GM12878 (cell line): ENCODE data around the gene PAQR7. TPM values are rescaled to one million over a fixed set of nuclear protein-coding genes. Genes with fewer than 3 reads are reported as not detected.

Source experiments
- ATAC-seq: fragments of 200-7000 bp; cut with Tn5 transposase; 3 replicates; pipeline ENCODE4 v1.9.1; 2020; ENCODE audit warnings: mild to moderate bottlenecking, moderate library complexity
- BruUV-seq: library from RNA; stranded (reverse); fragments of 400-500 nt; replicated peaks from 2 replicates; lab custom pipeline; 2021; lab: Mats Ljungman, UMichigan
- CTCF ChIA-PET: fragments of 300-600 bp; sonication (Branson Sonifier 250); formaldehyde crosslinking; extraction: SDS; loops from one replicate; lab custom pipeline; 2021; ENCODE audit warnings: inconsistent platforms; lab: Yijun Ruan, JAX
- POLR2A ChIA-PET: fragments of 350-600 bp; formaldehyde crosslinking; extraction: SDS; loops from one replicate; lab custom pipeline; 2021; ENCODE audit warnings: inconsistent platforms; lab: Charles Lee
- RAD21 ChIA-PET: fragments of 300-600 bp; sonication (Branson Sonifier 250); formaldehyde crosslinking; loops from one replicate; lab custom pipeline; 2023; ENCODE audit warnings: antibody characterized with exemption; ENCODE audit not compliant: unreplicated experiment; lab: Charles Lee
- SMC1A ChIA-PET: fragments of 300-600 bp; sonication (Branson Sonifier 250); formaldehyde crosslinking; loops from one replicate; lab custom pipeline; 2023; ENCODE audit not compliant: unreplicated experiment, uncharacterized antibody; lab: Charles Lee
- DNase-seq: peaks from one replicate; pipeline ENCODE4 v3.0.0-alpha.2; 2011; ENCODE audit warnings: low read depth, low spot score
- FAIRE-seq: peaks from 3 replicates; lab custom pipeline; 2011; peaks lifted over from hg19 to GRCh38; lab: Jason Lieb, UNC
- H2AFZ ChIP-seq: 2 replicates; pipeline ENCODE4 v1.6.0; 2011; ENCODE audit warnings: low read depth, low read length, control low read depth; ENCODE audit not compliant: control insufficient read depth
- H3K27ac ChIP-seq: 2 replicates; pipeline ENCODE4 v1.5.1; 2011; ENCODE audit warnings: control low read depth; ENCODE audit not compliant: control insufficient read depth, insufficient read depth
- H3K27me3 ChIP-seq, 2 experiments: replicated peaks in 1 of 2; 2 replicates each; pipeline versions ENCODE4 v1.6.0 to v1.6.1; 2011; ENCODE audit warnings: low read length in 1 of 2; ENCODE audit not compliant: control insufficient read depth in 2 of 2, insufficient read depth in 2 of 2
- H3K36me3 ChIP-seq, 2 experiments: 2 replicates each; pipeline ENCODE4 v1.5.1; 2011; ENCODE audit warnings: low read length in 1 of 2; ENCODE audit not compliant: control insufficient read depth in 2 of 2, insufficient read depth in 2 of 2
- H3K4me1 ChIP-seq: 2 replicates; pipeline ENCODE4 v1.6.1; 2011; ENCODE audit warnings: mild to moderate bottlenecking, low read length, moderate library complexity, mixed read lengths; ENCODE audit not compliant: control insufficient read depth, insufficient read depth
- H3K4me2 ChIP-seq: 2 replicates; pipeline ENCODE4 v1.6.0; 2011; ENCODE audit warnings: control low read depth; ENCODE audit not compliant: control insufficient read depth, insufficient read depth
- H3K4me3 ChIP-seq: fragments of 200-600 bp; sonication (generic); 2 replicates; pipeline ENCODE4 v1.5.1; 2016
- H3K79me2 ChIP-seq: 2 replicates; pipeline ENCODE4 v1.6.0; 2011; ENCODE audit warnings: low read length; ENCODE audit not compliant: control insufficient read depth, insufficient read depth
- H3K9ac ChIP-seq: 2 replicates; pipeline ENCODE4 v1.8.0; 2011; ENCODE audit warnings: low read length, control low read depth, mixed read lengths; ENCODE audit not compliant: control insufficient read depth, insufficient read depth
- H3K9me3 ChIP-seq: replicated peaks from 3 replicates; pipeline ENCODE4 v1.5.1; 2011; ENCODE audit warnings: mild to moderate bottlenecking, low read length; ENCODE audit not compliant: control insufficient read depth, insufficient read depth
- H4K20me1 ChIP-seq: 2 replicates; pipeline ENCODE4 v1.6.0; 2011; ENCODE audit not compliant: control insufficient read depth, insufficient read depth
- BCL11A ChIP-seq: IDR thresholded peaks from 2 replicates; pipeline ENCODE4 v1.6.1; 2011; ENCODE audit warnings: low read depth, low read length
- HCFC1 ChIP-seq: fragments of 150-350 bp; IDR thresholded peaks from 2 replicates; pipeline ENCODE4 v1.6.1; 2014; ENCODE audit warnings: low read length
- JUNB ChIP-seq: IDR thresholded peaks from 2 replicates; pipeline ENCODE4 v1.6.1; 2016; ENCODE audit warnings: antibody characterized with exemption, mild to moderate bottlenecking
- LARP7 ChIP-seq: fragments of 450-650 bp; IDR thresholded peaks from 2 replicates; pipeline ENCODE4 v1.6.1; 2017; ENCODE audit warnings: mild to moderate bottlenecking
- POLR2AphosphoS2 ChIP-seq: IDR thresholded peaks from 2 replicates; pipeline ENCODE4 v1.6.1; 2011; ENCODE audit warnings: low read depth, mild to moderate bottlenecking, low read length, improper control_type of control experiment, moderate library complexity
- SMAD5 ChIP-seq: IDR thresholded peaks from 2 replicates; pipeline ENCODE4 v1.6.1; 2016; ENCODE audit warnings: antibody characterized with exemption, low read depth
- SMARCA5 ChIP-seq: fragments of 450-650 bp; IDR thresholded peaks from 2 replicates; pipeline ENCODE4 v1.6.1; 2017; ENCODE audit warnings: mild to moderate bottlenecking
- SREBF1 ChIP-seq: IDR thresholded peaks from 2 replicates; pipeline ENCODE4 v1.6.1; 2012; ENCODE audit warnings: mild to moderate bottlenecking, low read length
- STAT1 ChIP-seq: fragments of 450-650 bp; conservative IDR thresholded peaks from 2 replicates; pipeline ENCODE4 v1.6.1; 2014; ENCODE audit warnings: antibody characterized with exemption, mild to moderate bottlenecking
- ZBED1 ChIP-seq: IDR thresholded peaks from 2 replicates; pipeline ENCODE4 v1.6.1; 2016; ENCODE audit warnings: borderline replicate concordance
- WGBS: methylation state at CpG from one replicate; pipeline ENCODE4 v1.1.6; 2016; ENCODE audit warnings: low lambda C conversion rate; ENCODE audit not compliant: insufficient replicate concordance, insufficient coverage; ENCODE audit errors: missing lambda C conversion rate; 5-methylcytosine and 5-hydroxymethylcytosine counted together
- in situ Hi-C: fragments of 300-500 bp; cut with MboI; formaldehyde crosslinking; loops from 9 replicates; pipeline ENCODE4 v1.14.3; 2018; ENCODE audit warnings: mixed read lengths
- intact Hi-C: fragments of 100-400 bp; cut with micrococcal nuclease; formaldehyde crosslinking; loops from one replicate; pipeline ENCODE4 v1.14.2; 2022; ENCODE audit not compliant: unreplicated experiment
- polyA plus RNA-seq, 11 experiments: library from polyadenylated mRNA; depleted of rRNA in 4 of 11; unstranded in 6 of 11; stranded (reverse) in 5 of 11; fragments of >200 nt; fragmentation: Nextera tagmentation in 4 of 11; fragmentation: Illumina TruSeq in 1 of 11; extraction: Ambion mirVana in 4 of 11; extraction: Trizol in 1 of 11; gene quantifications; 1 replicate in 1 of 11; 2 replicates in 10 of 11; pipeline versions ENCODE4 v1.2.1 to v1.2.3, GENCODE V29; 2011 to 2016; ENCODE audit warnings: inconsistent platforms in 2 of 11, missing spikeins in 2 of 11, low read depth in 1 of 11
- total RNA-seq, 4 experiments: library from RNA; depleted of rRNA in 3 of 4; stranded (reverse); fragments of >200 nt in 3 of 4; fragmentation: Illumina TruSeq in 1 of 4; extraction: Trizol in 1 of 4; gene quantifications; 2 replicates each; pipeline versions ENCODE4 v1.2.1 to v1.2.3, GENCODE V29; 2013 to 2021
- TF ChIP-seq, protein P1 (sequence below): fragments of 450-650 bp; formaldehyde crosslinking; IDR thresholded peaks from 2 replicates; pipeline ENCODE4 v1.4.0; 2022; ENCODE audit warnings: mild to moderate bottlenecking, moderate library complexity

PAQR7 gene
- total and polyA plus RNA-seq, 10 of the 15 experiments (the other 5 are each of a cell fraction or from before 2014, with no cell fraction given) = 1.1 to 8.8 (median 5.2) TPM

DNA sequence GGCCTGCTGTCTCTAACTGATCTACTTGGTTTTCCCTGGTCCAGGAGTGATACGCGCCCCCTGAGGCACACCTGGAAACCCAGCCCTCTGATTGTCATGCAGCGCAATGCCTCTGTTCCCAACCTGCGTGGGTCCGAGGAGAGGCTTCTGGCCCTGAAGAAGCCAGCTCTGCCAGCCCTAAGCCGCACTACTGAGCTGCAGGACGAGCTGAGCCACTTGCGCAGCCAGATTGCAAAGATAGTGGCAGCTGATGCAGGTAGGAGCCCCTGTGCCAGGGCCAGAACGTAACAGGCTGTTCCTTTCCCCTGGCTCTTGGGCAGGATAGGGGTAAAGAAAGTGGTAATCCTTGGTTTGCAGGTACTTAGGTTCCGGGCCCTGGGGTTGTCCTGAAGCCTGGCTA, 48.9 kb downstream of the PAQR7 start:
- no peaks in the 10 kb centered on the region for H4K20me1 ChIP-seq
- no peaks in the 10 kb centered on the region for H3K27me3 ChIP-seq
- no peak overlapping the region for H3K27ac ChIP-seq
- 99% methylated on average over 10 of the region's 10 CpGs for WGBS
- POLR2A ChIA-PET = interaction anchor here (0.5 kb wide), 1 partner anchor 23 kb away, joined by 4 read pairs; no protein-coding TSS in a partner anchor
- H3K4me3 ChIP-seq = no peak overlapping the region
- H3K4me1 ChIP-seq = peaks cover 4% of the 10 kb centered on the region
- SMC1A ChIA-PET = no interaction called here
- intact Hi-C loops = loop anchor here (10.0 kb wide), 1 partner anchor 178 kb away; no protein-coding TSS in a partner anchor
- no peak overlapping the region for H3K4me2 ChIP-seq
- CTCF ChIA-PET = no interaction called here
- no peak overlapping the region for H2AFZ ChIP-seq
- no peak for DNase-seq
- RAD21 ChIA-PET = no interaction called here
- FAIRE-seq = no peak
- no peak for ATAC-seq
- H3K79me2 ChIP-seq = peaks cover 8% of the 10 kb centered on the region
- H3K9me3 ChIP-seq = no peaks in the 10 kb centered on the region
- in situ Hi-C loops = no loop called here
- TF ChIP-seq SMARCA5 (no peak), JUNB (no peak), STAT1 (no peak), SMAD5 (no peak), SREBF1 (no peak), HCFC1 (no peak), ZBED1 (no peak), BCL11A (no peak)
- no TSS peak for BruUV-seq
- no peak overlapping the region for H3K9ac ChIP-seq
- peaks cover 8 to 20% of the 10 kb centered on the region in 2 experiments for H3K36me3 ChIP-seq

GRCh38 chr1:25825605-25826004, 49.9 kb downstream of the PAQR7 start:
- FAIRE-seq (no peak), DNase-seq (no peak), ATAC-seq (no peak)
- Histone ChIP-seq H3K4me1 (peaks cover 7% of the 10 kb centered on the region), H3K36me3 (peaks cover 8 to 20% of the 10 kb centered on the region in 2 experiments), H3K79me2 (peaks cover 17% of the 10 kb centered on the region), H4K20me1 (no peaks in the 10 kb centered on the region), H3K27me3 (no peaks in the 10 kb centered on the region), H2AFZ (no peak overlapping the region), H3K4me2 (no peak overlapping the region), H3K27ac (no peak overlapping the region), H3K4me3 (no peak overlapping the region), H3K9ac (no peak overlapping the region), H3K9me3 (no peaks in the 10 kb centered on the region)
- 96% methylated on average over 2 of the region's 2 CpGs for WGBS
- CTCF ChIA-PET = interaction anchor here (0.6 to 0.9 kb wide), 2 partner anchors 16 to 374 kb away, joined by 3 to 4 read pairs; no protein-coding TSS in a partner anchor
- intact Hi-C loops = loop anchor here (10.0 kb wide), 1 partner anchor 179 kb away; no protein-coding TSS in a partner anchor
- no peak for TF ChIP-seq LARP7
- TF ChIP-seq, protein P1, sequence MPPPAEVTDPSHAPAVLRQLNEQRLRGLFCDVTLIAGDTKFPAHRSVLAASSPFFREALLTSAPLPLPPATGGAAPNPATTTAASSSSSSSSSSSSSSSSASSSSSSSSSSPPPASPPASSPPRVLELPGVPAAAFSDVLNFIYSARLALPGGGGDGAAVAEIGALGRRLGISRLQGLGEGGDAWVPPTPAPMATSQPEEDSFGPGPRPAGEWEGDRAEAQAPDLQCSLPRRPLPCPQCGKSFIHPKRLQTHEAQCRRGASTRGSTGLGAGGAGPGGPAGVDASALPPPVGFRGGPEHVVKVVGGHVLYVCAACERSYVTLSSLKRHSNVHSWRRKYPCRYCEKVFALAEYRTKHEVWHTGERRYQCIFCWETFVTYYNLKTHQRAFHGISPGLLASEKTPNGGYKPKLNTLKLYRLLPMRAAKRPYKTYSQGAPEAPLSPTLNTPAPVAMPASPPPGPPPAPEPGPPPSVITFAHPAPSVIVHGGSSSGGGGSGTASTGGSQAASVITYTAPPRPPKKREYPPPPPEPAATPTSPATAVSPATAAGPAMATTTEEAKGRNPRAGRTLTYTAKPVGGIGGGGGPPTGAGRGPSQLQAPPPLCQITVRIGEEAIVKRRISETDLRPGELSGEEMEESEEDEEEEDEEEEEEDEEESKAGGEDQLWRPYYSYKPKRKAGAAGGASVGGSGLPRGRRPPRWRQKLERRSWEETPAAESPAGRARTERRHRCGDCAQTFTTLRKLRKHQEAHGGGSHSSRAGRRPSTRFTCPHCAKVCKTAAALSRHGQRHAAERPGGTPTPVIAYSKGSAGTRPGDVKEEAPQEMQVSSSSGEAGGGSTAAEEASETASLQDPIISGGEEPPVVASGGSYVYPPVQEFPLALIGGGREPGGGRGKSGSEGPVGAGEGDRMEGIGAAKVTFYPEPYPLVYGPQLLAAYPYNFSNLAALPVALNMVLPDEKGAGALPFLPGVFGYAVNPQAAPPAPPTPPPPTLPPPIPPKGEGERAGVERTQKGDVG (CRISPR knock-in tag) = no peak
- TF ChIP-seq POLR2AphosphoS2 = no peak
- SMC1A ChIA-PET = interaction anchor here (1.7 kb wide), 1 partner anchor 20 kb away, joined by 3 read pairs; no protein-coding TSS in a partner anchor
- no TSS peak for BruUV-seq
- in situ Hi-C loops = no loop called here
- POLR2A ChIA-PET = interaction anchor here (1.0 kb wide), 1 partner anchor 18 kb away, joined by 5 read pairs; no protein-coding TSS in a partner anchor
- RAD21 ChIA-PET = no interaction called here
